Measurements from ENCODE around the gene RGS10. TPM values are rescaled to one million over a fixed set of nuclear protein-coding genes. Genes with fewer than 3 reads are reported as not detected.
"Not testable (repeated sequence)": the region's sequence is repeated elsewhere in the genome, so short reads cannot be mapped to it uniquely, and the experiment has no call there.

The RGS10 gene
- polyA plus RNA-seq, 5 donors, result 11.3 to 16.9 (median 14.6) TPM

GRCh38 chr10:119470920-119471702 is 71.4 kb downstream of the RGS10 start:
- DNase-seq, result no peak

- no peak for DNase-seq
Measured at GRCh38 chr10:119469846-119470245, 72.7 kb downstream of the RGS10 start.

GRCh38 chr10:119469325-119469707 is 73.2 kb downstream of the RGS10 start:
- no peak for DNase-seq

GRCh38 chr10:119468542-119469324 is 73.8 kb downstream of the RGS10 start:
- DNase-seq, result no peak

- DNase-seq, result no peak
Measured at GRCh38 chr10:119466655-119467054, 75.9 kb downstream of the RGS10 start.

GRCh38 chr10:119466076-119466475 is 76.4 kb downstream of the RGS10 start:
- DNase-seq, result no peak

GRCh38 chr10:119465085-119465484 is 77.4 kb downstream of the RGS10 start:
- no peak for DNase-seq

- not testable (repeated sequence) for DNase-seq
Measured at GRCh38 chr10:119463195-119463594, 79.3 kb downstream of the RGS10 start.

- no peak for DNase-seq
Measured at GRCh38 chr10:119462773-119463172, 79.7 kb downstream of the RGS10 start.

GRCh38 chr10:119461923-119462322 is 80.6 kb downstream of the RGS10 start:
- no peak for DNase-seq

- DNase-seq, result no peak
Measured at GRCh38 chr10:119461380-119461779, 81.1 kb downstream of the RGS10 start.

GRCh38 chr10:119460369-119461195 is 81.9 kb downstream of the RGS10 start:
- DNase-seq, result no peak

GRCh38 chr10:119459681-119460340 is 82.7 kb downstream of the RGS10 start:
- no peak for DNase-seq

- DNase-seq, result no peak
Measured at GRCh38 chr10:119457966-119458766, 84.4 kb downstream of the RGS10 start.

- no peak for DNase-seq
Measured at GRCh38 chr10:119456435-119456810, 86.1 kb downstream of the RGS10 start.

GRCh38 chr10:119455609-119456434 is 86.7 kb downstream of the RGS10 start:
- no peak for DNase-seq

- no peak for DNase-seq
Measured at GRCh38 chr10:119454990-119455389, 87.5 kb downstream of the RGS10 start.

GRCh38 chr10:119454316-119454715 is 88.2 kb downstream of the RGS10 start:
- no peak for DNase-seq

GRCh38 chr10:119453313-119453712 is 89.2 kb downstream of the RGS10 start:
- no peak for DNase-seq

GRCh38 chr10:119452396-119452795 is 90.1 kb downstream of the RGS10 start:
- no peak for DNase-seq

Data from right lung (tissue), 5 donors.